Epithelial cell of proximal tubule (primary cell): Measurements from ENCODE around the gene RBM33. TPM values are rescaled to one million over a fixed set of nuclear protein-coding genes. Genes with fewer than 3 reads are reported as not detected.

Experiments used
- DNase-seq: peaks from one replicate; pipeline ENCODE4 v3.0.0-alpha.2; 2011; ENCODE audit warnings: low read depth
- H3K4me3 ChIP-seq: 2 replicates; pipeline ENCODE4 v1.5.1; 2011; ENCODE audit warnings: low read depth, mild to moderate bottlenecking, low read length
- total RNA-seq: library from RNA; depleted of rRNA; stranded (reverse); fragments of >200 nt; gene quantifications from 2 replicates; pipeline ENCODE4 v1.2.3, GENCODE V29; 2015
- TF ChIP-seq, protein P1 (sequence below): conservative IDR thresholded peaks from 2 replicates; pipeline ENCODE4 v1.5.1; 2012; ENCODE audit warnings: low read depth, mild to moderate bottlenecking, low read length

Gene RBM33
- total RNA-seq, 1 donor from 2014 or later = 18.0 TPM

DNA sequence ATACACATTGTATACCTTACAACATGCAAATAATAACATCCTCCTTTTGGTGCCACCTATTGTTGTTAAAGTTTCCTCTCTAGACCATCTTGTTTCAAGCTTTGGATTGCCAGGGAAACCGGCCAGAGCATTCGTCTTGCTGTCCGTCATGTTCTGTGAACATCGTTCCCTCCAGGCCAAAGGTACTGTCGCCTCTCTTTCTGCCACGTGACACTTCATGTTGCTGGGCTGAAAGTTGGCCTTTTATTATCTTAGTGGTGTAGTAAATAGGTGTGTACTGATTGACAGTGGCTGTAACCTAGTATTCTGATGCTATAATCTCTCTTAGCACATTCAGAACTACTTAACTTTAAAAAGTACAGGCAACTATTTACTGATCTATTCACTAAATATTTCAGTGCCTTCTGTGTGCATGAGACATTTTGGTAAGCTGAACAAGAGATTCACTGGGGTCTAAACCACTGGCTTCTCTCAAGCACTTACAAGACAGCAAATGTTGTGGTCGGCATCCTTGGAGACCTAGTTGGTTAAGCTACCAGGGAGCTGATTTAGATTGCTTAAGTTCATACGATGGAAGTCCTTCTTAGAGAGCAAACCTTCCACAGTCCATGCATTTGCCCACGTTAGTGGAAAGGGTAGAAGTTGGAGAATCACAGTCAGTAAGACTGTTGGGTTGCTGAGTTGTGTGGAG, 115.4 kb downstream of the RBM33 start:
- TF ChIP-seq, protein P1, sequence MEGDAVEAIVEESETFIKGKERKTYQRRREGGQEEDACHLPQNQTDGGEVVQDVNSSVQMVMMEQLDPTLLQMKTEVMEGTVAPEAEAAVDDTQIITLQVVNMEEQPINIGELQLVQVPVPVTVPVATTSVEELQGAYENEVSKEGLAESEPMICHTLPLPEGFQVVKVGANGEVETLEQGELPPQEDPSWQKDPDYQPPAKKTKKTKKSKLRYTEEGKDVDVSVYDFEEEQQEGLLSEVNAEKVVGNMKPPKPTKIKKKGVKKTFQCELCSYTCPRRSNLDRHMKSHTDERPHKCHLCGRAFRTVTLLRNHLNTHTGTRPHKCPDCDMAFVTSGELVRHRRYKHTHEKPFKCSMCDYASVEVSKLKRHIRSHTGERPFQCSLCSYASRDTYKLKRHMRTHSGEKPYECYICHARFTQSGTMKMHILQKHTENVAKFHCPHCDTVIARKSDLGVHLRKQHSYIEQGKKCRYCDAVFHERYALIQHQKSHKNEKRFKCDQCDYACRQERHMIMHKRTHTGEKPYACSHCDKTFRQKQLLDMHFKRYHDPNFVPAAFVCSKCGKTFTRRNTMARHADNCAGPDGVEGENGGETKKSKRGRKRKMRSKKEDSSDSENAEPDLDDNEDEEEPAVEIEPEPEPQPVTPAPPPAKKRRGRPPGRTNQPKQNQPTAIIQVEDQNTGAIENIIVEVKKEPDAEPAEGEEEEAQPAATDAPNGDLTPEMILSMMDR = no peak
- no peak overlapping the region for H3K4me3 ChIP-seq
- DNase-seq = no peak

GRCh38 chr7:155761162-155761561, 116.7 kb downstream of the RBM33 start:
- TF ChIP-seq, protein P1 = no peak
- no peak overlapping the region for H3K4me3 ChIP-seq
- no peak for DNase-seq

DNA sequence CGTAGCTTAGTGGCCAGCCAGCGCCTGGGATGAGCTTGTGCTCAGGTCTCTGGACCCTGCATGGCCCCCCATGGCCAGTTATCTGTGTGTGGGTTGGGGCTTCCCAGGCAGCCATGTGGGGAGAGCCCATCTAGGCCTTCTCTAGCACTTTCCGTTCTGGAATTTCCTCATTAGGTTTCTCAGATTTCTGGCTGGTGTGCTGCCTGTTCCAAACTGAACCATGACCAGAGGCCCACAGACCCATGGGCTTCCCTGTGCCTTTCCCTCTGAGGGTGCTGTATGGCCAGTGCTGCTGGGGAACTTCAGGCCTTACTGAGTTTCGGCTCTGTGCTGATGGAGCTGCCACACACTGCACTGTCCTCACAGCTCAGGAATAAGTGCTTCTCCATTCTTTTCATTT, 117.6 kb downstream of the RBM33 start:
- TF ChIP-seq, protein P1 = no peak
- no peak overlapping the region for H3K4me3 ChIP-seq
- no peak for DNase-seq

DNA sequence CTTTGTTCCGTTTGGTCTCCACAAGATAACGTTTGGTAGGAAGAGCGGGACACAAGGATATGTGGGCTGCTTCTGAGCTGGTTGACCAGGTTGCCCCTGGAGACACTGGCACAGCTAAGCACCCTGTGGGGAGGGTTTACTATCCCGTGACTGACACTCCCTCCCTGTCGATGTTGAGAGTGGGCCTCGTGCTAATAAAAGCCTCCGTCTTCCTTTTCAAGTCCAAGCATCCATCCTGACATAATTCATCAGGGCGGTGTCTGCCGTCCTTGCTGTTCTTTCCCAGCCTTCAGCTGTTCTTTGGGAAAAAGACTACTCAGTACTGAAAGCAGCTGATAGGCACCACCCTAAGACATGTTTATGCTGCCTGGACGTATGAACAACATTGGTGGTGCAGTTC, 118.2 kb downstream of the RBM33 start:
- TF ChIP-seq, protein P1 = no peak
- no peak for DNase-seq
- no peak overlapping the region for H3K4me3 ChIP-seq

- no peak overlapping the region for H3K4me3 ChIP-seq
- DNase-seq = no peak
- TF ChIP-seq, protein P1 = no peak
Measured at GRCh38 chr7:155763122-155763521, 118.7 kb downstream of the RBM33 start.

GRCh38 chr7:155763691-155764437, 119.4 kb downstream of the RBM33 start:
- TF ChIP-seq, protein P1 = no peak
- DNase-seq = no peak

More at GRCh38 chr7:155763691-155764437, 119.4 kb downstream of the RBM33 start:
- H3K4me3 ChIP-seq = no peak overlapping the region
